Transverse colon (tissue), 4 donors: ENCODE data around the gene PHOX2A. TPM values are rescaled to one million over a fixed set of nuclear protein-coding genes. Genes with fewer than 3 reads are reported as not detected.
A peak's percentile ranks its signal among the peaks of the same experiment; 100 is the strongest.

ENCODE experiments used
- DNase-seq: peaks from one replicate; pipeline ENCODE4 v3.0.0-alpha.2; 2019
- H3K27ac ChIP-seq, 4 donors: fragments of 200-600 bp; sonication (generic); 2 replicates each; pipeline ENCODE4 v1.5.1; 2016 to 2018; ENCODE audit warnings: inconsistent platforms in 4 of 4
- H3K27me3 ChIP-seq: fragments of 200-600 bp; sonication (generic); 2 replicates; pipeline ENCODE4 v1.5.1; 2017; ENCODE audit warnings: inconsistent platforms
- H3K36me3 ChIP-seq, 4 donors: fragments of 200-600 bp; sonication (generic); 2 replicates each; pipeline ENCODE4 v1.5.1; 2017 to 2019; ENCODE audit warnings: inconsistent platforms in 4 of 4
- H3K4me1 ChIP-seq, 4 donors: fragments of 200-600 bp; sonication (generic); 2 replicates each; pipeline ENCODE4 v1.5.1; 2017 to 2020; ENCODE audit warnings: inconsistent platforms in 4 of 4
- H3K4me3 ChIP-seq, 4 donors: fragments of 200-600 bp; sonication (generic); 1 replicate in 1 of 4; 2 replicates in 3 of 4; pipeline versions ENCODE4 v1.5.1 to v1.6.1; 2017 to 2019; ENCODE audit warnings: inconsistent platforms in 4 of 4
- H3K9me3 ChIP-seq, 2 donors: fragments of 200-600 bp; sonication (generic); 2 replicates each; pipeline ENCODE4 v1.5.1; 2017 to 2019; ENCODE audit warnings: inconsistent platforms in 2 of 2
- CTCF ChIP-seq, 5 experiments: fragments of 200-600 bp in 3 of 5; fragments of 450-650 bp in 2 of 5; sonication (generic) in 3 of 5; IDR thresholded peaks; 1 replicate in 2 of 5; 2 replicates in 3 of 5; pipeline ENCODE4 v1.5.1; 2016 to 2017; ENCODE audit warnings: antibody characterized with exemption in 5 of 5, inconsistent platforms in 3 of 5, mild to moderate bottlenecking in 2 of 5, moderate library complexity in 1 of 5
- EP300 ChIP-seq: sonication (generic); formaldehyde crosslinking; IDR thresholded peaks from one replicate; pipeline ENCODE4 v1.6.1; 2017; ENCODE audit warnings: antibody characterized with exemption, low read depth
- POLR2A ChIP-seq: fragments of 450-650 bp; IDR thresholded peaks from one replicate; pipeline ENCODE4 v1.6.1; 2016; ENCODE audit warnings: antibody characterized with exemption, mild to moderate bottlenecking, moderate library complexity
- POLR2AphosphoS5 ChIP-seq, 3 donors: sonication (generic); formaldehyde crosslinking; IDR thresholded peaks; one replicate each; pipeline ENCODE4 v1.6.1; 2016; ENCODE audit warnings: antibody characterized with exemption in 3 of 3
- WGBS, 2 donors: methylation state at CpG; one replicate each; pipeline ENCODE4 v1.1.5; 2018; ENCODE audit warnings: low coverage in 1 of 2; 5-methylcytosine and 5-hydroxymethylcytosine counted together
- in situ Hi-C, 4 donors: fragments of 200-750 bp; cut with MboI; loops; one replicate each; pipeline versions ENCODE4 v1.15.0 to v1.15.1; 2017; ENCODE audit warnings: low sequenced_read_pairs in 3 of 4, low pct_ligation_motif_present in 1 of 4, low pct_unique_long_range_greater_than_20kb in 1 of 4
- intact Hi-C: fragments of 100-400 bp; cut with DNase I; formaldehyde crosslinking; loops from one replicate; pipeline ENCODE4 v1.15.1; 2023; ENCODE audit warnings: low total_unique reads
- total RNA-seq, 4 donors: library from RNA; depleted of rRNA; stranded (reverse); fragments of >200 nt; gene quantifications; one replicate each; pipeline ENCODE4 v1.1.0, GENCODE V29; 2016

Gene PHOX2A
- total RNA-seq, 4 donors from 2014 or later: 0.41 to 2.6 (median 0.70) TPM

- DNase-seq: peak; percentile 85
- Histone ChIP-seq H3K4me1 (peaks cover 5 to 27% (median 22%) of the 10 kb centered on the region in 4 donors), H3K4me3 (peak overlapping the region; percentile 86 to 95 (median 88)), H3K27ac (peak overlapping the region; percentile 98 to 100 (median 99)), H3K9me3 (no peaks in the 10 kb centered on the region), H3K36me3 (peaks cover 0 to 6% (median under 1%) of the 10 kb centered on the region in 4 donors), H3K27me3 (no peaks in the 10 kb centered on the region)
- peak; percentile 45 for TF ChIP-seq POLR2A
- TF ChIP-seq EP300: no peak
- in situ Hi-C loops: no loop called here
- intact Hi-C loops: no loop called here
- WGBS, 2 donors: 0 to 1% methylated on average over 8 to 28 of the region's 84 CpGs
Measured at GRCh38 chr11:72223615-72224563, 20.1 kb downstream of the PHOX2A start.

- 1% methylated on average over 38 of the region's 47 CpGs; no CpG with 5 or more reads in 1 of the 2 donors for WGBS, 2 donors
- in situ Hi-C loops: no loop called here
- TF ChIP-seq CTCF (IDR thresholded peaks at IDR 0.05) (peak; percentile 26 to 63 (median 40)), POLR2AphosphoS5 (IDR thresholded peaks at IDR 0.05) (peak; percentile 73 to 88 (median 78)), EP300 (no peak), POLR2A (peak; percentile 69)
Measured at GRCh38 chr11:72222907-72223614, 20.9 kb downstream of the PHOX2A start.

GRCh38 chr11:72222106-72222891 is 21.7 kb downstream of the PHOX2A start:
- 57 to 68% methylated on average over 2 to 6 of the region's 6 CpGs for WGBS, 2 donors
- Histone ChIP-seq H3K27me3 (peaks cover 3% of the 10 kb centered on the region), H3K4me1 (peaks cover 5 to 27% (median 22%) of the 10 kb centered on the region in 4 donors), H3K27ac (peak overlapping the region; percentile 98 to 100 (median 99)), H3K9me3 (no peaks in the 10 kb centered on the region), H3K36me3 (no peaks in the 10 kb centered on the region), H3K4me3 (peak overlapping the region; percentile 14 to 95 (median 88))
- intact Hi-C loops (no loop called here), in situ Hi-C loops (no loop called here)
- DNase-seq: no peak
- TF ChIP-seq EP300: no peak

More at GRCh38 chr11:72222907-72223614, 20.9 kb downstream of the PHOX2A start:
- intact Hi-C loops: no loop called here
- H3K4me1 ChIP-seq: peaks cover 5 to 27% (median 22%) of the 10 kb centered on the region in 4 donors
- H3K27ac ChIP-seq: peak overlapping the region; percentile 98 to 100 (median 99)
- no peaks in the 10 kb centered on the region for H3K9me3 ChIP-seq
- H3K4me3 ChIP-seq: peak overlapping the region; percentile 86 to 95 (median 88)
- peak; percentile 97 for DNase-seq
- no peaks in the 10 kb centered on the region for H3K36me3 ChIP-seq
- no peaks in the 10 kb centered on the region for H3K27me3 ChIP-seq

GRCh38 chr11:72221386-72222075 is 22.4 kb downstream of the PHOX2A start:
- peak overlapping the region in 1 of 4 donors; percentile 99 for H3K27ac ChIP-seq
- no peak for DNase-seq
- no peak overlapping the region for H3K4me3 ChIP-seq
- intact Hi-C loops: no loop called here
- H3K9me3 ChIP-seq: no peaks in the 10 kb centered on the region
- peaks cover 3% of the 10 kb centered on the region for H3K27me3 ChIP-seq
- in situ Hi-C loops: no loop called here
- no peaks in the 10 kb centered on the region for H3K36me3 ChIP-seq
- peaks cover 5 to 24% (median 18%) of the 10 kb centered on the region in 4 donors for H3K4me1 ChIP-seq
- no peak for TF ChIP-seq CTCF (IDR thresholded peaks at IDR 0.05)
- no peak for TF ChIP-seq EP300
- TF ChIP-seq POLR2AphosphoS5 (IDR thresholded peaks at IDR 0.05): no peak
- no peak for TF ChIP-seq POLR2A
- WGBS, 2 donors: 80 to 89% methylated on average over 1 to 7 of the region's 7 CpGs
